ENCODE measurements around the gene TRMT61B. TPM values are rescaled to one million over a fixed set of nuclear protein-coding genes. Genes with fewer than 3 reads are reported as not detected.

Gene TRMT61B
- total RNA-seq, 4 donors from 2014 or later, result 10.9 to 21.4 (median 17.1) TPM

DNA sequence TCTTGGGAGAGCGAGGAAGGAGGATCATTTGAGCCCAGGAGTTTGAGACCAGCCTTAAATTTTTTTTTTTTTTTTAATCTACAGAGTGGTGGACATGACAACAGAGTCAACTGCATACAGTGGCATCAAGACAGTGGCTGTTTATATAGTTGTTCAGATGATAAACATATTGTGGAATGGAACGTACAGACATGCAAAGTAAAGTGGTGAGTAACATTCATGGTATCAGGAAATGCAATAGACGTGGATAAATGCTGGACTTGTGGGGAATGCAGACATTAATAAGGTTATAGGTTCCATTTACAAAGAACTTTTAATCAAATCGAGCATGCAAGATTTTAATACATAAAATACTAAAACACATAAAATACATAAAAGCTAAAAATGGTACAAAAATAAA, 36.3 kb upstream of the TRMT61B start:
- no peaks in the 10 kb centered on the region for H3K9me3 ChIP-seq
- peaks cover 27 to 44% of the 10 kb centered on the region in 2 donors for H3K36me3 ChIP-seq
- TF ChIP-seq POLR2A (IDR thresholded peaks at IDR 0.05), result no peak
- TF ChIP-seq, protein P1, sequence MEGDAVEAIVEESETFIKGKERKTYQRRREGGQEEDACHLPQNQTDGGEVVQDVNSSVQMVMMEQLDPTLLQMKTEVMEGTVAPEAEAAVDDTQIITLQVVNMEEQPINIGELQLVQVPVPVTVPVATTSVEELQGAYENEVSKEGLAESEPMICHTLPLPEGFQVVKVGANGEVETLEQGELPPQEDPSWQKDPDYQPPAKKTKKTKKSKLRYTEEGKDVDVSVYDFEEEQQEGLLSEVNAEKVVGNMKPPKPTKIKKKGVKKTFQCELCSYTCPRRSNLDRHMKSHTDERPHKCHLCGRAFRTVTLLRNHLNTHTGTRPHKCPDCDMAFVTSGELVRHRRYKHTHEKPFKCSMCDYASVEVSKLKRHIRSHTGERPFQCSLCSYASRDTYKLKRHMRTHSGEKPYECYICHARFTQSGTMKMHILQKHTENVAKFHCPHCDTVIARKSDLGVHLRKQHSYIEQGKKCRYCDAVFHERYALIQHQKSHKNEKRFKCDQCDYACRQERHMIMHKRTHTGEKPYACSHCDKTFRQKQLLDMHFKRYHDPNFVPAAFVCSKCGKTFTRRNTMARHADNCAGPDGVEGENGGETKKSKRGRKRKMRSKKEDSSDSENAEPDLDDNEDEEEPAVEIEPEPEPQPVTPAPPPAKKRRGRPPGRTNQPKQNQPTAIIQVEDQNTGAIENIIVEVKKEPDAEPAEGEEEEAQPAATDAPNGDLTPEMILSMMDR (IDR thresholded peaks at IDR 0.05), result no peak
- no peak overlapping the region for H3K4me3 ChIP-seq (replicated peaks in 1 of 3)
- H3K4me1 ChIP-seq, result no peaks in the 10 kb centered on the region
- intact Hi-C loops (cut with DNase I), result no loop called here
- 96% methylated on average over 4 of the region's 4 CpGs for whole genome bisulfite sequencing, 2 donors
- no peak for DNase-seq
- H3K27ac ChIP-seq, result no peak overlapping the region
- no peaks in the 10 kb centered on the region for H3K27me3 ChIP-seq

DNA sequence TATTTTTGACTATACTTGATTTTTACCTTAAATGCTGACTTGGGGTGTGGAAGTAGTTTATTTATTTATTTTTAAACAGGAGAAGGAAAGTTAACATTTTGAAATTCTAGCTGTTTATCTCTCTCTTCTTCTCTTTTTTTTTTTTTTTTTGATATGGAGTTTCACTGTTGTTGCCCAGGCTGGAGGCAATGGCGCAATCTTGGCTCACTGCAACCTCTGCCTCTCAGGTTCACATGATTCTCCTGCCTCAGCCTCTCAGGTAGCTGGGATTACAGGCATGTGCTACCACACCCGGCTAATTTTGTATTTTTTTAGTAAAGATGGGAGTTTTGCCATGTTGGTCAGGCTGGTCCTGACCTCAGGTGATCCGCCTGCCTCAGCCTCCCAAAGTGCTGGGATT, 35.4 kb upstream of the TRMT61B start:
- 95 to 100% methylated on average over 3 of the region's 3 CpGs for WGBS, 2 donors
- TF ChIP-seq, protein P1 (IDR thresholded peaks at IDR 0.05), result no peak
- TF ChIP-seq POLR2A (IDR thresholded peaks at IDR 0.05), result no peak
- Histone ChIP-seq H3K4me1 (no peaks in the 10 kb centered on the region), H3K36me3 (peaks cover 25 to 44% of the 10 kb centered on the region in 2 donors), H3K4me3 (replicated peaks in 1 of 3) (no peak overlapping the region), H3K27ac (no peak overlapping the region), H3K27me3 (no peaks in the 10 kb centered on the region), H3K9me3 (no peaks in the 10 kb centered on the region)
- no peak for DNase-seq
- intact Hi-C loops (cut with DNase I), result no loop called here

DNA sequence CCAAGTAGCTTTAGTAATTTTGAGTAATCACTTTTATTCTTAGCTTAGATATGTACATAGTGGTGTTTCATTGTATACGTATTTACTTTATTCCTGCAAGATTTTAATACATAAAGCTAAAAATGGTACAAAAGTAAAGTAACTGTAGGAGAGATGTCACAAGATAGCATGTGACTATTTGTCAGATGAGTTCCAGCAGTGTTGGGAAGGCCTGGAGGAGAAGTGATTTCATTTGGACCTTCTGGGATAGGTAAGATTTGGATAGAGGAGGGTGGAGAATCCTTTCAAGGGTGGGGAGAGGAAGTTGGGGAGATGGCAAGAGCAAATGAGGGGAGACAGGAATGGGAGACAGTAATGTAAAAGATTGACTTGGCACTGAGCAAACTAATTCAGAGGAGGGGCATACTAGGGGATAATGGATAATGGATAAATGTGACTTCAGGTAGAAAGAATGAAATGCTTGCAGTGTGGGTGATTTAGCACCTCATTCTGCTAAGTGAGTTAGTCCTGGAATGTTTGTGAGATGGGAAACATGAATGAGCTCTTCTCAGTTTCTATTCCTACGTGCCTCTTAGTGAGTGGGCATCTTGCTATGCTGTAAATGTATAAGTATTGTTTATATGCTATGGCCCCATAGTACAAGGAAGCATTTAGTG, 34.8 kb upstream of the TRMT61B start:
- TF ChIP-seq POLR2A (IDR thresholded peaks at IDR 0.05), result no peak
- TF ChIP-seq, protein P1 (IDR thresholded peaks at IDR 0.05), result no peak
- Histone ChIP-seq H3K27ac (no peak overlapping the region), H3K27me3 (no peaks in the 10 kb centered on the region), H3K9me3 (no peaks in the 10 kb centered on the region), H3K4me3 (replicated peaks in 1 of 3) (no peak overlapping the region), H3K36me3 (peaks cover 25 to 40% of the 10 kb centered on the region in 2 donors), H3K4me1 (no peaks in the 10 kb centered on the region)
- intact Hi-C loops (cut with DNase I), result no loop called here
- WGBS, 2 donors, result 50 to 93% methylated on average over 2 of the region's 2 CpGs
- no peak for DNase-seq

DNA sequence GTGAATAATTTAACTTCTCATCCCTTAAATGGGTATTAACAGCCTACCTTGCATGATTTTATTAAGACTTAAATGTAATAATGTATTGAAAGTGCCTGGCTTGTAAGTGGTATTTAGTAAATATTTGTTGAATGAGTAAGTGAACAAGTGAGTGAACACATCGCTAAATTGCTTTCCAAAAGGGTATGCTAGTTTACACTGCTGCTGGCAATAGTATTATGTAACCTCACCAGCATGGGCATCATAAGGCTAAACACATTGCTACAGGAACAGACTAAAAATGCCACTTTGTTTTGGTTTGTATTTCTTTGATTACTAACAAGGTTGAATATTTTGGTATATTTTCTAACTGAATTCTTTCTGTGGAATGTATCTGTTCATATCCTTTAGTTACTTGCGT, 34.2 kb upstream of the TRMT61B start:
- DNase-seq, result no peak
- WGBS, 2 donors, result 85 to 90% methylated on average over 2 of the region's 2 CpGs
- H3K9me3 ChIP-seq, result no peaks in the 10 kb centered on the region
- H3K4me3 ChIP-seq (replicated peaks in 1 of 3), result no peak overlapping the region
- intact Hi-C loops (cut with DNase I), result no loop called here
- H3K27me3 ChIP-seq, result no peaks in the 10 kb centered on the region
- H3K36me3 ChIP-seq, result peaks cover 21 to 34% of the 10 kb centered on the region in 2 donors
- no peak for TF ChIP-seq POLR2A (IDR thresholded peaks at IDR 0.05)
- TF ChIP-seq, protein P1 (IDR thresholded peaks at IDR 0.05), result no peak
- no peak overlapping the region for H3K27ac ChIP-seq
- H3K4me1 ChIP-seq, result peaks cover 0 to 3% of the 10 kb centered on the region in 2 donors

GRCh38 chr2:28902584-28902983, 32.5 kb upstream of the TRMT61B start:
- Histone ChIP-seq H3K4me1 (peaks cover 13 to 20% of the 10 kb centered on the region in 2 donors), H3K4me3 (replicated peaks in 1 of 3) (no peak overlapping the region), H3K9me3 (no peaks in the 10 kb centered on the region), H3K27ac (no peak overlapping the region), H3K27me3 (no peaks in the 10 kb centered on the region), H3K36me3 (peaks cover 11 to 21% of the 10 kb centered on the region in 2 donors)
- 95 to 97% methylated on average over 3 of the region's 3 CpGs for WGBS, 2 donors
- TF ChIP-seq POLR2A (IDR thresholded peaks at IDR 0.05), result no peak
- TF ChIP-seq, protein P1 (IDR thresholded peaks at IDR 0.05), result no peak
- intact Hi-C loops (cut with DNase I), result no loop called here
- DNase-seq, result no peak

Measured in thyroid gland (tissue), 4 donors.